B cell (primary cell): ENCODE measurements around the gene TMC1. TPM values are rescaled to one million over a fixed set of nuclear protein-coding genes. Genes with fewer than 3 reads are reported as not detected.

Source experiments
- ATAC-seq: fragments of 200-7000 bp; cut with Tn5 transposase; one replicate; pipeline ENCODE4 v1.10.0; 2021; ENCODE audit warnings: low read depth, mild to moderate bottlenecking, moderate number of reproducible peaks, moderate library complexity
- CTCF ChIA-PET: fragments of 350-600 bp; sonication (Branson Sonifier 250); formaldehyde crosslinking; loops from one replicate; lab custom pipeline; 2021; ENCODE audit warnings: antibody characterized with exemption, inconsistent platforms; lab: Charles Lee
- POLR2A ChIA-PET: fragments of 350-600 bp; sonication (Branson Sonifier 250); formaldehyde crosslinking; loops from one replicate; lab custom pipeline; 2021; ENCODE audit warnings: antibody characterized with exemption; lab: Charles Lee
- DNase-seq: peaks from one replicate; pipeline ENCODE4 v3.0.0; 2013
- H2AFZ ChIP-seq: 2 replicates; pipeline ENCODE4 v1.6.1; 2012; ENCODE audit warnings: mild to moderate bottlenecking, low read depth, low read length; ENCODE audit not compliant: insufficient read depth, poor library complexity, severe bottlenecking
- H3K27ac ChIP-seq, 2 donors: 1 replicate in 1 of 2; 2 replicates in 1 of 2; pipeline ENCODE4 v1.5.1; 2012 to 2013; ENCODE audit warnings: low read length in 2 of 2, mild to moderate bottlenecking in 2 of 2, moderate library complexity in 1 of 2
- H3K27me3 ChIP-seq, 4 experiments: fragments of 200-600 bp in 1 of 4; sonication (generic) in 1 of 4; replicated peaks in 1 of 4; 1 replicate in 2 of 4; 2 replicates in 2 of 4; pipeline versions ENCODE4 v1.6.1 to v1.7.0; 2013 to 2016; ENCODE audit warnings: low read length in 3 of 4, mild to moderate bottlenecking in 2 of 4, mixed read lengths in 1 of 4, moderate library complexity in 1 of 4; ENCODE audit not compliant: insufficient read depth in 4 of 4, control insufficient read depth in 3 of 4; ENCODE audit errors: control extremely low read depth in 1 of 4
- H3K36me3 ChIP-seq, 2 experiments: replicated peaks in 1 of 2; 1 replicate in 1 of 2; 2 replicates in 1 of 2; pipeline versions ENCODE4 v1.6.1 to v1.7.1; 2013; ENCODE audit warnings: low read length in 1 of 2; ENCODE audit not compliant: insufficient read depth in 2 of 2, control insufficient read depth in 1 of 2; ENCODE audit errors: control extremely low read depth in 1 of 2, extremely low read depth in 1 of 2
- H3K4me1 ChIP-seq, 2 donors: fragments of 200-600 bp in 1 of 2; sonication (generic) in 1 of 2; 1 replicate in 1 of 2; 2 replicates in 1 of 2; pipeline versions ENCODE4 v1.5.1 to v1.6.1; 2013 to 2017; ENCODE audit warnings: low read length in 2 of 2; ENCODE audit not compliant: control insufficient read depth in 2 of 2, insufficient read depth in 2 of 2
- H3K4me2 ChIP-seq: replicated peaks from 2 replicates; pipeline ENCODE3; 2012; ENCODE audit warnings: mild to moderate bottlenecking, low read depth, low read length; ENCODE audit not compliant: poor library complexity, severe bottlenecking
- H3K4me3 ChIP-seq, 5 experiments: fragments of 200-600 bp in 1 of 5; sonication (generic) in 1 of 5; 1 replicate in 3 of 5; 2 replicates in 2 of 5; pipeline versions ENCODE4 v1.5.1 to v1.7.0; 2011 to 2016; ENCODE audit warnings: low read length in 4 of 5, mild to moderate bottlenecking in 4 of 5, low read depth in 2 of 5, control low read depth in 1 of 5, moderate library complexity in 1 of 5; ENCODE audit not compliant: insufficient read depth in 1 of 5; ENCODE audit errors: control extremely low read depth in 1 of 5, extremely low read depth in 1 of 5
- H3K79me2 ChIP-seq: fragments of 200-600 bp; sonication (generic); one replicate; pipeline ENCODE4 v1.6.0; 2016; ENCODE audit warnings: low read length; ENCODE audit not compliant: control insufficient read depth, insufficient read depth
- H3K9ac ChIP-seq: fragments of 200-600 bp; sonication (generic); 2 replicates; pipeline ENCODE4 v1.6.1; 2017; ENCODE audit warnings: mild to moderate bottlenecking, low read length, moderate library complexity
- H3K9me3 ChIP-seq, 3 donors: one replicate each; pipeline versions ENCODE4 v1.6.1 to v1.7.1; 2013; ENCODE audit warnings: low read length in 2 of 3; ENCODE audit not compliant: control insufficient read depth in 2 of 3, insufficient read depth in 1 of 3; ENCODE audit errors: control extremely low read depth in 1 of 3
- H4K20me1 ChIP-seq: 2 replicates; pipeline ENCODE4 v1.6.0; 2012; ENCODE audit warnings: mild to moderate bottlenecking, low read length; ENCODE audit not compliant: insufficient read depth, control insufficient read depth, poor library complexity, severe bottlenecking
- H3K27ac Mint-ChIP-seq: one replicate; pipeline ENCODE4 v1.8.0; 2021; ENCODE audit warnings: mixed read lengths
- H3K27me3 Mint-ChIP-seq: one replicate; pipeline ENCODE4 v1.8.0; 2021; ENCODE audit warnings: mixed read lengths
- H3K4me1 Mint-ChIP-seq: one replicate; pipeline ENCODE4 v1.8.0; 2021; ENCODE audit warnings: mixed read lengths
- H3K4me3 Mint-ChIP-seq: one replicate; pipeline ENCODE4 v1.8.0; 2021; ENCODE audit warnings: mixed read lengths
- H3K9me3 Mint-ChIP-seq: one replicate; pipeline ENCODE4 v1.8.0; 2022; ENCODE audit warnings: mixed read lengths; ENCODE audit not compliant: insufficient read depth
- CTCF ChIP-seq: fragments of 200-600 bp; IDR thresholded peaks from one replicate; pipeline ENCODE4 v1.8.0; 2022; ENCODE audit warnings: antibody characterized with exemption, mild to moderate bottlenecking
- EZH2 ChIP-seq: IDR thresholded peaks from 2 replicates; pipeline ENCODE4 v1.6.1; 2012; ENCODE audit warnings: borderline replicate concordance, low read depth, mild to moderate bottlenecking, moderate library complexity, low read length; ENCODE audit not compliant: insufficient read depth, poor library complexity, severe bottlenecking
- WGBS: methylation state at CpG from one replicate; pipeline ENCODE4 v1.1.5; 2013; ENCODE audit warnings: missing lambda C conversion rate; ENCODE audit not compliant: insufficient coverage; 5-methylcytosine and 5-hydroxymethylcytosine counted together
- intact Hi-C: fragments of 100-400 bp; cut with micrococcal nuclease; formaldehyde crosslinking; loops from one replicate; pipeline ENCODE4 v1.10.0; 2022
- polyA plus RNA-seq: library from polyadenylated mRNA; depleted of rRNA; stranded (reverse); fragments of >200 nt; gene quantifications from 2 replicates; pipeline ENCODE4 v1.2.3, GENCODE V29; 2012
- total RNA-seq, 2 donors: library from RNA; stranded (reverse); fragments of 120-200 nt in 1 of 2; gene quantifications; 1 replicate in 1 of 2; 2 replicates in 1 of 2; pipeline versions ENCODE4 v1.2.3 to v1.2.4, GENCODE V29; 2013 to 2022

TMC1 gene
- total and polyA plus RNA-seq, 2 donors (not counting 1 experiment from before 2014, with no cell fraction given), result not detected

- H3K4me1 ChIP-seq, result no peaks in the 10 kb centered on the region
- H3K27ac Mint-ChIP-seq, result no peak overlapping the region
- TF ChIP-seq EZH2, result no peak
- no peak for TF ChIP-seq CTCF
- no peaks in the 10 kb centered on the region for H3K9me3 ChIP-seq
- H3K36me3 ChIP-seq, result no peaks in the 10 kb centered on the region
- 83% methylated on average over 1 of the region's 1 CpG for WGBS
- H4K20me1 ChIP-seq, result no peaks in the 10 kb centered on the region
- no peak overlapping the region for H3K9ac ChIP-seq
- H3K27ac ChIP-seq, result no peak overlapping the region
- peaks cover 0 to 3% (median 2%) of the 10 kb centered on the region in 4 experiments for H3K27me3 ChIP-seq
- H3K4me1 Mint-ChIP-seq, result no peaks in the 10 kb centered on the region
- no peaks in the 10 kb centered on the region for H3K9me3 Mint-ChIP-seq
- peaks cover 9% of the 10 kb centered on the region for H3K27me3 Mint-ChIP-seq
- H3K4me2 ChIP-seq, result no peak overlapping the region
- no peak overlapping the region for H3K4me3 Mint-ChIP-seq
- no peak for ATAC-seq
- intact Hi-C loops, result no loop called here
- no peak overlapping the region for H2AFZ ChIP-seq
- H3K4me3 ChIP-seq, result no peak overlapping the region
- no peaks in the 10 kb centered on the region for H3K79me2 ChIP-seq
- ChIA-PET CTCF (no interaction called here), POLR2A (no interaction called here)
- DNase-seq, result no peak
These were observed 31.4 kb upstream of the TMC1 start for GRCh38 chr9:72489986-72490385.

- H3K4me1 ChIP-seq, result no peaks in the 10 kb centered on the region
- H2AFZ ChIP-seq, result no peak overlapping the region
- no peaks in the 10 kb centered on the region for H3K79me2 ChIP-seq
- H3K4me2 ChIP-seq, result no peak overlapping the region
- peaks cover 9% of the 10 kb centered on the region for H3K27me3 Mint-ChIP-seq
- H4K20me1 ChIP-seq, result no peaks in the 10 kb centered on the region
- no peaks in the 10 kb centered on the region for H3K4me1 Mint-ChIP-seq
- no peak for TF ChIP-seq EZH2
- H3K27ac ChIP-seq, result no peak overlapping the region
- no peak overlapping the region for H3K9ac ChIP-seq
- no peaks in the 10 kb centered on the region for H3K9me3 ChIP-seq
- intact Hi-C loops, result no loop called here
- WGBS, result no CpG with 5 or more reads among the region's 2 CpGs
- ChIA-PET CTCF (no interaction called here), POLR2A (no interaction called here)
- H3K27me3 ChIP-seq, result peaks cover 0 to 3% (median 2%) of the 10 kb centered on the region in 4 experiments
- no peaks in the 10 kb centered on the region for H3K9me3 Mint-ChIP-seq
- H3K4me3 ChIP-seq, result no peak overlapping the region
- H3K36me3 ChIP-seq, result no peaks in the 10 kb centered on the region
- no peak overlapping the region for H3K27ac Mint-ChIP-seq
- ATAC-seq (no peak), DNase-seq (no peak)
- no peak overlapping the region for H3K4me3 Mint-ChIP-seq
These were observed 30.2 kb upstream of the TMC1 start for GRCh38 chr9:72491242-72491641.
